Neural progenitor cell (in vitro differentiated cells): ENCODE data around the gene SPEN.

Experiments
- CTCF ChIP-seq: fragments of 200-600 bp; sonication (generic); IDR thresholded peaks from 2 replicates; pipeline ENCODE4 v1.5.1; 2017; ENCODE audit warnings: antibody characterized with exemption, mild to moderate bottlenecking
- EZH2 ChIP-seq: fragments of 200-600 bp; sonication (generic); IDR thresholded peaks from 2 replicates; pipeline ENCODE4 v1.6.1; 2017; ENCODE audit warnings: antibody characterized with exemption, mild to moderate bottlenecking, moderate library complexity

DNA sequence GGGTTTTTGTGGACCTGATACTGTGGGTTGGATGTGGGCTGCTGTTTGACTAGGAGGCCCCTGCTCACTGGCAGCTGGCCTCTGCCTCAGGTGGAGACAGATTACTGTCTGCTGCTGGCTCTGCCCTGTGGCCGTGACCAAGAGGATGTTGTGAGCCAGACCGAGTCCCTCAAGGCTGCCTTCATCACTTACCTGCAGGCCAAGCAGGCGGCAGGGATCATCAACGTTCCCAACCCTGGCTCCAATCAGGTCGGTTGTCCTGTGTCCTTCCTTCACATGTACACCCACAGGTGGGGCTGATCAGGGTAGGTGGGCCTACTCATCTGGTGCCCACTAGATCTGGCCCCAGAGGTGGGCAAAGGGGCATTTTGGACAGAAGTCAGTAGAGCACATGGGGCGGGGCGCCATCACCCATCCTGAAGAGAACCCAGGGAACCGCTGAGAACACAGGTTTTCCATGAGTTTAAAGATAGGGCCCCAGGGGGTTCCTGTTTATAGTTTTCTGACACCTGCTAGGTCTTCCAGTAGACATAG lies 91.2 kb downstream of the SPEN start:
- no peak for TF ChIP-seq CTCF
- no peak for TF ChIP-seq EZH2
